Esophagus muscularis mucosa (tissue), 4 donors: Measurements from ENCODE around the gene FMNL1. TPM values are rescaled to one million over a fixed set of nuclear protein-coding genes. Genes with fewer than 3 reads are reported as not detected.

Experiments used
- DNase-seq: peaks from one replicate; pipeline ENCODE4 v3.0.0-alpha.2; 2017; ENCODE audit errors: extremely low spot score
- H3K27ac ChIP-seq, 4 donors: fragments of 200-600 bp; sonication (generic); replicated peaks in 1 of 4; 1 replicate in 3 of 4; 2 replicates in 1 of 4; pipeline ENCODE4 v1.5.1; 2016 to 2019; ENCODE audit warnings: mild to moderate bottlenecking in 1 of 4
- H3K27me3 ChIP-seq, 4 donors: fragments of 200-600 bp; sonication (generic); one replicate each; pipeline versions ENCODE4 v1.5.1 to v1.6.0; 2016 to 2019
- H3K36me3 ChIP-seq, 4 donors: fragments of 200-600 bp; sonication (generic); one replicate each; pipeline ENCODE4 v1.5.1; 2016 to 2019
- H3K4me1 ChIP-seq, 4 donors: fragments of 200-600 bp; sonication (generic); one replicate each; pipeline ENCODE4 v1.5.1; 2016 to 2019
- H3K4me3 ChIP-seq, 4 donors: fragments of 200-600 bp; sonication (generic); 1 replicate in 2 of 4; 2 replicates in 2 of 4; pipeline ENCODE4 v1.5.1; 2016 to 2019; ENCODE audit warnings: mild to moderate bottlenecking in 4 of 4, moderate library complexity in 1 of 4
- H3K9me3 ChIP-seq, 4 donors: fragments of 200-600 bp; sonication (generic); 1 replicate in 3 of 4; 2 replicates in 1 of 4; pipeline ENCODE4 v1.5.1; 2016 to 2019
- CTCF ChIP-seq, 3 experiments: fragments of 200-600 bp in 2 of 3; fragments of 450-650 bp in 1 of 3; sonication (generic) in 2 of 3; IDR thresholded peaks; one replicate each; pipeline ENCODE4 v1.5.1; 2017 to 2019; ENCODE audit warnings: antibody characterized with exemption in 3 of 3, mild to moderate bottlenecking in 2 of 3, moderate library complexity in 1 of 3
- EP300 ChIP-seq: sonication (generic); formaldehyde crosslinking; IDR thresholded peaks from one replicate; pipeline ENCODE4 v1.6.1; 2017; ENCODE audit warnings: antibody characterized with exemption
- POLR2A ChIP-seq: fragments of 450-650 bp; IDR thresholded peaks from one replicate; pipeline ENCODE4 v1.6.1; 2017; ENCODE audit warnings: antibody characterized with exemption, moderate library complexity, mild to moderate bottlenecking, low read depth
- POLR2AphosphoS5 ChIP-seq, 2 donors: sonication (generic); formaldehyde crosslinking; IDR thresholded peaks; one replicate each; pipeline ENCODE4 v1.6.1; 2017; ENCODE audit warnings: antibody characterized with exemption in 2 of 2
- WGBS: methylation state at CpG from one replicate; pipeline ENCODE4 v1.1.5; 2018; 5-methylcytosine and 5-hydroxymethylcytosine counted together
- intact Hi-C: fragments of 100-400 bp; cut with DNase I; formaldehyde crosslinking; loops from one replicate; pipeline ENCODE4 v1.15.1; 2023
- total RNA-seq, 4 donors: library from RNA; depleted of rRNA; stranded (reverse); fragments of >200 nt; gene quantifications; one replicate each; pipeline versions ENCODE4 v1.1.0 to v1.2.1, GENCODE V29; 2016

The FMNL1 gene
- total RNA-seq, 4 donors from 2014 or later, result 11.0 to 26.7 (median 19.6) TPM

DNA sequence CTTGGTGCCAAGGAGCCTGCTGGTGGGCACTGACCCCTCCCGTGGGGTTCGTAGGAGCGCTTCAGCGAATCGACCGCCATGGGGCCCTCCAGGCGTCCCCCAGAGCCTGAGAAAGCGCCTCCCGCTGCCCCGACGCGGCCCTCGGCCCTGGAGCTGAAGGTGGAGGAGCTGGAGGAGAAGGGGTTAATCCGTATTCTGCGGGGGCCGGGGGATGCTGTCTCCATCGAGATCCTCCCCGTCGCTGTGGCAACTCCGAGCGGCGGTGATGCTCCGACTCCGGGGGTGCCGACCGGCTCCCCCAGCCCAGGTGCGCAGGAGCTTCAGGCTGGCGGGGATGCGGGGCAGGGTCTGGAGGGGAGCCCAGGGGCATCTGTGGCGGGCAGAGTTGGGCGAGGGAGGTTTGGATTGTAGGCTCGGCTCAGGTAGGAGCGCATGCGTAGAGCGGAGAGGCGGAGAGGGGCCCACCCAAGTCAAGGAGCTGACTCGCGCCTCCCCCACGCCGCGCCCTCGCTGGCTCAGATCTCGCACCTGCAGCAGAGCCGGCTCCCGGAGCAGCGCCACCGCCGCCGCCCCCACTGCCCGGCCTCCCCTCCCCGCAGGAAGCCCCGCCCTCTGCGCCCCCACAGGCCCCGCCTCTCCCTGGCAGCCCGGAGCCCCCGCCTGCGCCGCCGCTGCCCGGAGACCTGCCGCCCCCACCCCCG lies 19.8 kb downstream of the FMNL1 start:
- H3K27ac ChIP-seq, result no peak overlapping the region
- intact Hi-C loops, result no loop called here
- H3K9me3 ChIP-seq, result no peaks in the 10 kb centered on the region
- H3K27me3 ChIP-seq, result peaks cover 0 to 52% (median 16%) of the 10 kb centered on the region in 4 donors
- H3K4me3 ChIP-seq, result peak overlapping the region; percentile 32 to 55 (median 36)
- WGBS, result 46% methylated on average over 41 of the region's 62 CpGs
- TF ChIP-seq EP300 (no peak), CTCF (IDR thresholded peaks at IDR 0.05) (no peak), POLR2A (no peak), POLR2AphosphoS5 (IDR thresholded peaks at IDR 0.05) (no peak)
- no peak for DNase-seq
- H3K36me3 ChIP-seq, result peaks cover 0 to 79% (median 35%) of the 10 kb centered on the region in 4 donors
- H3K4me1 ChIP-seq, result peaks cover 9 to 20% (median 17%) of the 10 kb centered on the region in 4 donors

GRCh38 chr17:45242029-45242414 lies 20.3 kb downstream of the FMNL1 start:
- intact Hi-C loops, result no loop called here
- Histone ChIP-seq H3K4me1 (peaks cover 14 to 25% (median 22%) of the 10 kb centered on the region in 4 donors), H3K9me3 (no peaks in the 10 kb centered on the region), H3K36me3 (peaks cover 0 to 75% (median 35%) of the 10 kb centered on the region in 4 donors), H3K27ac (no peak overlapping the region), H3K4me3 (peak overlapping the region; percentile 32 to 55 (median 36)), H3K27me3 (peaks cover 0 to 48% (median 16%) of the 10 kb centered on the region in 4 donors)
- 66% methylated on average over 11 of the region's 18 CpGs for WGBS
- TF ChIP-seq POLR2A, result no peak
- TF ChIP-seq CTCF (IDR thresholded peaks at IDR 0.05), result no peak
- TF ChIP-seq POLR2AphosphoS5 (IDR thresholded peaks at IDR 0.05), result no peak
- TF ChIP-seq EP300, result no peak
- no peak for DNase-seq

DNA sequence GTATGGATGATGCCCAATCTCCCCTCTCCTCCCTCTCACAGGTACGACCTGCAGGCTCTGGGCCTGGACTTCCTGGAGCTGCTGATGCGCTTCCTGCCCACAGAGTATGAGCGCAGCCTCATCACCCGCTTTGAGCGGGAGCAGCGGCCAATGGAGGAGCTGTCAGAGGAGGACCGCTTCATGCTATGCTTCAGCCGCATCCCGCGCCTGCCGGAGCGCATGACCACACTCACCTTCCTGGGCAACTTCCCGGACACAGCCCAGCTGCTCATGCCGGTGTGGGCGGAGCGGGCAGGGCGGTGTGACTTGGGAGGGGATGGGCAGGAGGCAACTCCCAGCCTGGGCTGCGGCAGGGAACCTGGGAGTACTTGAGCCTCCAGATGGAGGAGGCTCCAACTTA lies 22.1 kb downstream of the FMNL1 start:
- Histone ChIP-seq H3K27ac (no peak overlapping the region), H3K36me3 (peaks cover 0 to 61% (median 33%) of the 10 kb centered on the region in 4 donors), H3K9me3 (no peaks in the 10 kb centered on the region), H3K4me1 (peaks cover 25 to 40% (median 36%) of the 10 kb centered on the region in 4 donors), H3K27me3 (peaks cover 0 to 36% (median 16%) of the 10 kb centered on the region in 4 donors), H3K4me3 (no peak overlapping the region)
- WGBS, result 90% methylated on average over 12 of the region's 18 CpGs
- TF ChIP-seq POLR2A (no peak), EP300 (no peak), POLR2AphosphoS5 (IDR thresholded peaks at IDR 0.05) (no peak), CTCF (IDR thresholded peaks at IDR 0.05) (no peak)
- intact Hi-C loops, result no loop called here
- DNase-seq, result no peak

DNA sequence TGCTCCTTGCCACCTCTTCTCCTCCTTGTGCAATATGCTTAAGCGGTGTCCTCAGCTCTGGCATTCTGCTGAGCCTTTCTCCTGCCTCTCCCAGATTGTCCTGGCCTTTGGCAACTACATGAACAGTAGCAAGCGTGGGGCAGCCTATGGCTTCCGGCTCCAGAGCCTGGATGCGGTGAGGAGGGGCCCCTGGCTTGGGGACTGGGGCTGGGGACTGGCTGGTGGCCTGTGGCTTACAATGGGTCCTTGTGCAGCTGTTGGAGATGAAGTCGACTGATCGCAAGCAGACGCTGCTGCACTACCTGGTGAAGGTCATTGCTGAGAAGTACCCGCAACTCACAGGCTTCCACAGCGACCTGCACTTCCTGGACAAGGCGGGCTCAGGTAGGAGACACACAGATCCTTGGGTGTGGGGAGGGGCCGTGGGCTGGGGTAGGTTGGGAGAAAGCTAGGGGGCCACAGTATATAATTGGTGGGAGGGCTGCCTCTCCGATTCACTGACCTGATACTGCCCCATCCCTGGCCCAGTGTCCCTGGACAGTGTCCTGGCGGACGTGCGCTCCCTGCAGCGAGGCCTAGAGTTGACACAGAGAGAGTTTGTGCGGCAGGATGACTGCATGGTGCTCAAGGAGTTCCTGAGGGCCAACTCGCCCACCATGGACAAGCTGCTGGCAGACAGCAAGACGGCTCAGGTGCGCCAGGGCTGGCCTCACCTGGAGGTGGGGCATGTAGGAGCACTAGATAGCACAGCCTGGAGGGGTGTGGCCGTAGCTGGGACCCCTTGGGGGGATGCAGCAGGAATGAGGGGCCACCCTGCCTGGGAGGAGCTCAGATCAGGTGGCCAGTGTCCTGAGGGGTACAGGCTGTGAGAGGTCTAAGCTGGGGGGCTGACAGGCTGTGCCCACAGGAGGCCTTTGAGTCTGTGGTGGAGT lies 23.3 kb downstream of the FMNL1 start:
- Histone ChIP-seq H3K27ac (no peak overlapping the region), H3K27me3 (peaks cover 0 to 24% (median 15%) of the 10 kb centered on the region in 4 donors), H3K9me3 (no peaks in the 10 kb centered on the region), H3K36me3 (peaks cover 0 to 55% (median 32%) of the 10 kb centered on the region in 4 donors), H3K4me3 (no peak overlapping the region), H3K4me1 (peaks cover 25 to 40% (median 36%) of the 10 kb centered on the region in 4 donors)
- no peak for DNase-seq
- 98% methylated on average over 14 of the region's 21 CpGs for WGBS
- TF ChIP-seq EP300 (no peak), CTCF (IDR thresholded peaks at IDR 0.05) (no peak), POLR2AphosphoS5 (IDR thresholded peaks at IDR 0.05) (no peak), POLR2A (no peak)
- intact Hi-C loops, result no loop called here
